WTC11 (cell line): ENCODE results near the gene ACTN2. TPM values are rescaled to one million over a fixed set of nuclear protein-coding genes. Genes with fewer than 3 reads are reported as not detected.

Experiments
- ATAC-seq: fragments of 200-7000 bp; cut with Tn5 transposase; 2 replicates; pipeline ENCODE4 v1.10.0; 2021; ENCODE audit warnings: mild to moderate bottlenecking, moderate library complexity
- CTCF ChIA-PET: fragments of 300-600 bp; sonication (Branson Sonifier 250); formaldehyde crosslinking; loops from one replicate; lab custom pipeline; 2021; ENCODE audit warnings: antibody characterized with exemption; lab: Charles Lee
- POLR2A ChIA-PET: fragments of 350-600 bp; sonication (Branson Sonifier 250); formaldehyde crosslinking; loops from one replicate; lab custom pipeline; 2021; ENCODE audit warnings: antibody characterized with exemption; lab: Charles Lee
- DNase-seq: peaks from one replicate; pipeline ENCODE4 v3.0.0; 2021; ENCODE audit warnings: low spot score
- H3K27ac Mint-ChIP-seq: 2 replicates; pipeline ENCODE4 v1.8.0; 2021; ENCODE audit warnings: mixed read lengths
- H3K27me3 Mint-ChIP-seq: 2 replicates; pipeline ENCODE4 v1.8.0; 2021; ENCODE audit warnings: low read depth, mild to moderate bottlenecking, moderate library complexity, mixed read lengths
- H3K36me3 Mint-ChIP-seq: 2 replicates; pipeline ENCODE4 v1.8.0; 2021; ENCODE audit warnings: mixed read lengths
- H3K4me1 Mint-ChIP-seq: 2 replicates; pipeline ENCODE4 v1.8.0; 2022; ENCODE audit warnings: mixed read lengths
- H3K4me3 Mint-ChIP-seq: 2 replicates; pipeline ENCODE4 v1.8.0; 2021; ENCODE audit warnings: mild to moderate bottlenecking, moderate library complexity, mixed read lengths
- H3K9me3 Mint-ChIP-seq: 2 replicates; pipeline ENCODE4 v1.8.0; 2021; ENCODE audit warnings: mixed read lengths
- E2F5 ChIP-seq: sonication (generic); formaldehyde crosslinking; IDR thresholded peaks from 2 replicates; pipeline ENCODE4 v1.8.1; 2022; ENCODE audit warnings: mild to moderate bottlenecking, moderate library complexity, missing genetic modification reagents
- ERG ChIP-seq: fragments of 250-450 bp; sonication (Bioruptor Pico); IDR thresholded peaks from 2 replicates; pipeline ENCODE4 v1.8.0; 2021; ENCODE audit warnings: mild to moderate bottlenecking
- IRF1 ChIP-seq: sonication (generic); formaldehyde crosslinking; IDR thresholded peaks from 2 replicates; pipeline ENCODE4 v1.8.0; 2023; ENCODE audit warnings: missing genetic modification reagents
- KAT7 ChIP-seq: sonication (generic); formaldehyde crosslinking; IDR thresholded peaks from 2 replicates; pipeline ENCODE4 v1.8.1; 2023; ENCODE audit warnings: missing genetic modification reagents, mild to moderate bottlenecking, borderline replicate concordance
- NFE2L1 ChIP-seq: sonication (generic); formaldehyde crosslinking; IDR thresholded peaks from 2 replicates; pipeline ENCODE4 v1.8.1; 2023; ENCODE audit warnings: missing genetic modification reagents
- NR2C2 ChIP-seq: sonication (generic); formaldehyde crosslinking; IDR thresholded peaks from 2 replicates; pipeline ENCODE4 v1.8.0; 2022; ENCODE audit warnings: mild to moderate bottlenecking, missing genetic modification reagents
- RELA ChIP-seq: sonication (generic); formaldehyde crosslinking; IDR thresholded peaks from 2 replicates; pipeline ENCODE4 v1.8.1; 2022; ENCODE audit warnings: missing genetic modification reagents, mild to moderate bottlenecking, borderline replicate concordance
- SMAD4 ChIP-seq: sonication (generic); formaldehyde crosslinking; IDR thresholded peaks from 2 replicates; pipeline ENCODE4 v1.8.0; 2022; ENCODE audit warnings: mild to moderate bottlenecking, missing genetic modification reagents
- USF2 ChIP-seq: sonication (generic); formaldehyde crosslinking; IDR thresholded peaks from 2 replicates; pipeline ENCODE4 v1.8.1; 2023; ENCODE audit warnings: mild to moderate bottlenecking, missing genetic modification reagents, moderate library complexity
- ZBTB21 ChIP-seq: sonication (generic); formaldehyde crosslinking; IDR thresholded peaks from 2 replicates; pipeline ENCODE4 v1.8.1; 2023; ENCODE audit warnings: mild to moderate bottlenecking, missing genetic modification reagents, borderline replicate concordance
- ZNF263 ChIP-seq: sonication (generic); formaldehyde crosslinking; IDR thresholded peaks from 2 replicates; pipeline ENCODE4 v1.8.1; 2022; ENCODE audit warnings: low read depth, mild to moderate bottlenecking, moderate library complexity, missing genetic modification reagents
- ZNF317 ChIP-seq: sonication (generic); formaldehyde crosslinking; IDR thresholded peaks from 2 replicates; pipeline ENCODE4 v1.8.1; 2023; ENCODE audit warnings: low read depth, mild to moderate bottlenecking, moderate library complexity, missing genetic modification reagents, borderline replicate concordance
- ZNF416 ChIP-seq: fragments of 250-450 bp; sonication (Bioruptor Pico); IDR thresholded peaks from 2 replicates; pipeline ENCODE4 v1.9.0; 2021; ENCODE audit warnings: mild to moderate bottlenecking, inconsistent platforms
- ZNF671 ChIP-seq: fragments of 250-450 bp; sonication (Bioruptor Pico); IDR thresholded peaks from 2 replicates; pipeline ENCODE4 v1.8.0; 2021; ENCODE audit warnings: mild to moderate bottlenecking
- total RNA-seq: library from RNA; stranded (reverse); gene quantifications from 3 replicates; pipeline ENCODE4 v1.2.3, GENCODE V29; 2021
- TF ChIP-seq, protein P1 (sequence below): sonication (generic); formaldehyde crosslinking; IDR thresholded peaks from 2 replicates; pipeline ENCODE4 v1.8.1; 2023; ENCODE audit warnings: mild to moderate bottlenecking, missing genetic modification reagents, borderline replicate concordance
- TF ChIP-seq, protein P2 (sequence below): sonication (generic); formaldehyde crosslinking; IDR thresholded peaks from 2 replicates; pipeline ENCODE4 v1.8.1; 2022; ENCODE audit warnings: mild to moderate bottlenecking, missing genetic modification reagents, moderate library complexity, borderline replicate concordance
- TF ChIP-seq, protein P3 (sequence below): fragments of 200-600 bp; IDR thresholded peaks from 2 replicates; pipeline ENCODE4 v1.8.0; 2022; ENCODE audit warnings: antibody characterized with exemption
- TF ChIP-seq, protein P4 (sequence below): sonication (generic); formaldehyde crosslinking; IDR thresholded peaks from 2 replicates; pipeline ENCODE4 v1.8.0; 2022; ENCODE audit warnings: mild to moderate bottlenecking, missing genetic modification reagents

The ACTN2 gene
- total RNA-seq, 1 experiment from 2014 or later: 2.0 TPM

DNA sequence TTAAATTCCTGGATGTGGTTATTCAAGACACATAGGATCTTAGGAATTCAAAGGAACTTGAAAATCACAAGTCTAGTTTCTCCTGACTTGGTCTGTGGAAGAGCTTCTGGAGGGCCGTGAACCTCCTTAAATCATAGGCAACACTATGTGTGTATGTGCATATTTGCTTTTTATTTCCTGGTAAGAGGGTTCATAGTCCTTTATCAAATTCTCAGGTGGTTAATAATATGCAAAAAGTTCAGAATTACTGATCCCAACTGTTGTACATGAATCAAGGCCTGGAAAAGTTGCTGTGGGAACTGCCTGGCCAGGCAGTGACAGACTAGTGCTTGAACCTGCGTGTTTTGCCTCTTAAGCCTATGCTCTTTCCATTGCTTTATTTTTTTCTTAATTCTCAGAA is 121.7 kb downstream of the ACTN2 start:
- no peak for DNase-seq
- TF ChIP-seq KAT7 (CRISPR knock-in tag) (no peak), ZBTB21 (no peak), IRF1 (CRISPR knock-in tag) (no peak), SMAD4 (no peak), ZNF416 (CRISPR knock-in tag) (no peak), ZNF263 (CRISPR knock-in tag) (no peak), USF2 (CRISPR knock-in tag) (no peak), NR2C2 (no peak), ZNF671 (CRISPR knock-in tag) (no peak), E2F5 (CRISPR knock-in tag) (no peak)
- TF ChIP-seq, protein P1, sequence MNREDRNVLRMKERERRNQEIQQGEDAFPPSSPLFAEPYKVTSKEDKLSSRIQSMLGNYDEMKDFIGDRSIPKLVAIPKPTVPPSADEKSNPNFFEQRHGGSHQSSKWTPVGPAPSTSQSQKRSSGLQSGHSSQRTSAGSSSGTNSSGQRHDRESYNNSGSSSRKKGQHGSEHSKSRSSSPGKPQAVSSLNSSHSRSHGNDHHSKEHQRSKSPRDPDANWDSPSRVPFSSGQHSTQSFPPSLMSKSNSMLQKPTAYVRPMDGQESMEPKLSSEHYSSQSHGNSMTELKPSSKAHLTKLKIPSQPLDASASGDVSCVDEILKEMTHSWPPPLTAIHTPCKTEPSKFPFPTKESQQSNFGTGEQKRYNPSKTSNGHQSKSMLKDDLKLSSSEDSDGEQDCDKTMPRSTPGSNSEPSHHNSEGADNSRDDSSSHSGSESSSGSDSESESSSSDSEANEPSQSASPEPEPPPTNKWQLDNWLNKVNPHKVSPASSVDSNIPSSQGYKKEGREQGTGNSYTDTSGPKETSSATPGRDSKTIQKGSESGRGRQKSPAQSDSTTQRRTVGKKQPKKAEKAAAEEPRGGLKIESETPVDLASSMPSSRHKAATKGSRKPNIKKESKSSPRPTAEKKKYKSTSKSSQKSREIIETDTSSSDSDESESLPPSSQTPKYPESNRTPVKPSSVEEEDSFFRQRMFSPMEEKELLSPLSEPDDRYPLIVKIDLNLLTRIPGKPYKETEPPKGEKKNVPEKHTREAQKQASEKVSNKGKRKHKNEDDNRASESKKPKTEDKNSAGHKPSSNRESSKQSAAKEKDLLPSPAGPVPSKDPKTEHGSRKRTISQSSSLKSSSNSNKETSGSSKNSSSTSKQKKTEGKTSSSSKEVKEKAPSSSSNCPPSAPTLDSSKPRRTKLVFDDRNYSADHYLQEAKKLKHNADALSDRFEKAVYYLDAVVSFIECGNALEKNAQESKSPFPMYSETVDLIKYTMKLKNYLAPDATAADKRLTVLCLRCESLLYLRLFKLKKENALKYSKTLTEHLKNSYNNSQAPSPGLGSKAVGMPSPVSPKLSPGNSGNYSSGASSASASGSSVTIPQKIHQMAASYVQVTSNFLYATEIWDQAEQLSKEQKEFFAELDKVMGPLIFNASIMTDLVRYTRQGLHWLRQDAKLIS: no peak
- TF ChIP-seq, protein P2, sequence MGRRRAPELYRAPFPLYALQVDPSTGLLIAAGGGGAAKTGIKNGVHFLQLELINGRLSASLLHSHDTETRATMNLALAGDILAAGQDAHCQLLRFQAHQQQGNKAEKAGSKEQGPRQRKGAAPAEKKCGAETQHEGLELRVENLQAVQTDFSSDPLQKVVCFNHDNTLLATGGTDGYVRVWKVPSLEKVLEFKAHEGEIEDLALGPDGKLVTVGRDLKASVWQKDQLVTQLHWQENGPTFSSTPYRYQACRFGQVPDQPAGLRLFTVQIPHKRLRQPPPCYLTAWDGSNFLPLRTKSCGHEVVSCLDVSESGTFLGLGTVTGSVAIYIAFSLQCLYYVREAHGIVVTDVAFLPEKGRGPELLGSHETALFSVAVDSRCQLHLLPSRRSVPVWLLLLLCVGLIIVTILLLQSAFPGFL (CRISPR knock-in tag): no peak
- Mint-ChIP-seq H3K36me3 (peaks cover 37% of the 10 kb centered on the region), H3K9me3 (no peaks in the 10 kb centered on the region), H3K4me3 (no peak overlapping the region), H3K27me3 (no peaks in the 10 kb centered on the region), H3K27ac (no peak overlapping the region), H3K4me1 (no peaks in the 10 kb centered on the region)
- ChIA-PET CTCF (no interaction called here), POLR2A (no interaction called here)
- ATAC-seq: no peak

DNA sequence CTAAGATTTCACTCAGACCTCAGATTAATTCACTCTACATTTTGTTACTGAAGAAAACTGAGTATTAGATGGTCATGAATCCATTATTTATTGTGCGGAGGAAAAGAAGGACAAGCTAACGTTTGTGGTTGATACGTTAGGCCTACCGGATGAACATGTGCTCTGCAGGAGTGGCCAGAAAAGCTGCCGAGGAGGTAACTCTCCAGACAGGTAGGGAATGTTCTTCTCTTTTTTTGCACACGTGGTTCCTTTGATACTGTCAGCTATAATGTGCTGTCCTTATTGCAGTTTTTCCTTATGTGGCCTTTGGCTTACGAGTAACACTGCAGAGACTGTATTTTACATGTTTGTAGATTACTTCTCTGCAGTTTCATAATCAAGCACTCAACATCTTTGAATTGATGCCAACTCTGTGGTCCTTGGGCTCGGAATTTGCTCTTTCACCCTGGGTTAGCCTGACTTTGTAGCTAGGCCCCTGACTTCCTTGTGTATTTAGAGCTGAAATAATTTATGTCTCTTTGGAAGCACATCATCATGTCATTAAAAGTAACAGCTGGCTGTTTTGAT is 122.3 kb downstream of the ACTN2 start:
- Mint-ChIP-seq H3K9me3 (no peaks in the 10 kb centered on the region), H3K4me1 (no peaks in the 10 kb centered on the region), H3K4me3 (no peak overlapping the region), H3K27me3 (no peaks in the 10 kb centered on the region), H3K36me3 (peaks cover 39% of the 10 kb centered on the region), H3K27ac (no peak overlapping the region)
- DNase-seq (no peak), ATAC-seq (no peak)
- CTCF ChIA-PET: no interaction called here
- POLR2A ChIA-PET: no interaction called here
- TF ChIP-seq ZNF317 (CRISPR knock-in tag) (no peak), NFE2L1 (CRISPR knock-in tag) (no peak), ERG (CRISPR knock-in tag) (no peak), ZNF671 (CRISPR knock-in tag) (no peak), RELA (no peak)
- TF ChIP-seq, protein P3, sequence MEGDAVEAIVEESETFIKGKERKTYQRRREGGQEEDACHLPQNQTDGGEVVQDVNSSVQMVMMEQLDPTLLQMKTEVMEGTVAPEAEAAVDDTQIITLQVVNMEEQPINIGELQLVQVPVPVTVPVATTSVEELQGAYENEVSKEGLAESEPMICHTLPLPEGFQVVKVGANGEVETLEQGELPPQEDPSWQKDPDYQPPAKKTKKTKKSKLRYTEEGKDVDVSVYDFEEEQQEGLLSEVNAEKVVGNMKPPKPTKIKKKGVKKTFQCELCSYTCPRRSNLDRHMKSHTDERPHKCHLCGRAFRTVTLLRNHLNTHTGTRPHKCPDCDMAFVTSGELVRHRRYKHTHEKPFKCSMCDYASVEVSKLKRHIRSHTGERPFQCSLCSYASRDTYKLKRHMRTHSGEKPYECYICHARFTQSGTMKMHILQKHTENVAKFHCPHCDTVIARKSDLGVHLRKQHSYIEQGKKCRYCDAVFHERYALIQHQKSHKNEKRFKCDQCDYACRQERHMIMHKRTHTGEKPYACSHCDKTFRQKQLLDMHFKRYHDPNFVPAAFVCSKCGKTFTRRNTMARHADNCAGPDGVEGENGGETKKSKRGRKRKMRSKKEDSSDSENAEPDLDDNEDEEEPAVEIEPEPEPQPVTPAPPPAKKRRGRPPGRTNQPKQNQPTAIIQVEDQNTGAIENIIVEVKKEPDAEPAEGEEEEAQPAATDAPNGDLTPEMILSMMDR: no peak
- TF ChIP-seq, protein P2 (CRISPR knock-in tag): no peak
- TF ChIP-seq, protein P4, sequence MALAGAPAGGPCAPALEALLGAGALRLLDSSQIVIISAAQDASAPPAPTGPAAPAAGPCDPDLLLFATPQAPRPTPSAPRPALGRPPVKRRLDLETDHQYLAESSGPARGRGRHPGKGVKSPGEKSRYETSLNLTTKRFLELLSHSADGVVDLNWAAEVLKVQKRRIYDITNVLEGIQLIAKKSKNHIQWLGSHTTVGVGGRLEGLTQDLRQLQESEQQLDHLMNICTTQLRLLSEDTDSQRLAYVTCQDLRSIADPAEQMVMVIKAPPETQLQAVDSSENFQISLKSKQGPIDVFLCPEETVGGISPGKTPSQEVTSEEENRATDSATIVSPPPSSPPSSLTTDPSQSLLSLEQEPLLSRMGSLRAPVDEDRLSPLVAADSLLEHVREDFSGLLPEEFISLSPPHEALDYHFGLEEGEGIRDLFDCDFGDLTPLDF (CRISPR knock-in tag): no peak
